ENCODE data around the gene SIM2.
"Not testable (repeated sequence)": the region's sequence is repeated elsewhere in the genome, so short reads cannot be mapped to it uniquely, and the experiment has no call there.

Gene SIM2

GRCh38 chr21:36671836-36672235 is 27.1 kb upstream of the SIM2 start:
- ChIA-PET CTCF (interaction anchor here (0.9 to 1.4 kb wide), 3 partner anchors 13 to 41 kb away, joined by 3 to 5 read pairs (median 4); no protein-coding TSS in a partner anchor), POLR2A (no interaction called here)
- DNase-seq (ENCODE audit: low read depth, low spot score) = no peak
- no peak overlapping the region for H3K4me3 ChIP-seq (ENCODE audit: low read depth, low read length)
- TF ChIP-seq, protein P1, sequence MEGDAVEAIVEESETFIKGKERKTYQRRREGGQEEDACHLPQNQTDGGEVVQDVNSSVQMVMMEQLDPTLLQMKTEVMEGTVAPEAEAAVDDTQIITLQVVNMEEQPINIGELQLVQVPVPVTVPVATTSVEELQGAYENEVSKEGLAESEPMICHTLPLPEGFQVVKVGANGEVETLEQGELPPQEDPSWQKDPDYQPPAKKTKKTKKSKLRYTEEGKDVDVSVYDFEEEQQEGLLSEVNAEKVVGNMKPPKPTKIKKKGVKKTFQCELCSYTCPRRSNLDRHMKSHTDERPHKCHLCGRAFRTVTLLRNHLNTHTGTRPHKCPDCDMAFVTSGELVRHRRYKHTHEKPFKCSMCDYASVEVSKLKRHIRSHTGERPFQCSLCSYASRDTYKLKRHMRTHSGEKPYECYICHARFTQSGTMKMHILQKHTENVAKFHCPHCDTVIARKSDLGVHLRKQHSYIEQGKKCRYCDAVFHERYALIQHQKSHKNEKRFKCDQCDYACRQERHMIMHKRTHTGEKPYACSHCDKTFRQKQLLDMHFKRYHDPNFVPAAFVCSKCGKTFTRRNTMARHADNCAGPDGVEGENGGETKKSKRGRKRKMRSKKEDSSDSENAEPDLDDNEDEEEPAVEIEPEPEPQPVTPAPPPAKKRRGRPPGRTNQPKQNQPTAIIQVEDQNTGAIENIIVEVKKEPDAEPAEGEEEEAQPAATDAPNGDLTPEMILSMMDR (IDR thresholded peaks at IDR 0.05; ENCODE audit: insufficient read depth, low read length, missing control alignments) = no peak

- CTCF ChIA-PET = interaction anchor here (0.9 to 1.4 kb wide), 3 partner anchors 13 to 41 kb away, joined by 3 to 5 read pairs (median 4); no protein-coding TSS in a partner anchor
- H3K4me3 ChIP-seq (ENCODE audit: low read depth, low read length); DNase-seq (ENCODE audit: low read depth, low spot score); POLR2A ChIA-PET: not testable (repeated sequence)
Measured at GRCh38 chr21:36672296-36672695, 26.6 kb upstream of the SIM2 start.

DNA sequence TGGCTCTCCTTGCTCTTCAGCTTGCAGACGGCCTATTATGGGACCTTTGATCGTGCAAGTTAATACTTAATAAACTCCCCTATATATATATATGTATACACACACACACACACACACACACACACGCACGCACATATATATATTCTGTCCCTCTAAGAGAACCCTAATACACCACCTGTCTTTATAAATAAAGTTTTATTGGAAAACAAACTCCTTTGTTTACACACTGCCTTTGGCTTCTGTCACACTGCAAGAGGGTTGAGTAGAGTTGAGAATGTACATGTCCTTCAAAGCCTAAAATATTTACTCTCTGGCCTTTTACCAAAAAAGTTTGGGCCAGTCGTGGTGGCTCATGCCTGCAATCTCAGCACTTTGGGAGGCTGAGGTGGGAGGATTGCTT is 26.2 kb upstream of the SIM2 start:
- no peak overlapping the region for H3K4me3 ChIP-seq (ENCODE audit: low read depth, low read length)
- ChIA-PET POLR2A (no interaction called here), CTCF (interaction anchor here (0.9 kb wide), 1 partner anchor 42 kb away, joined by 5 read pairs; no protein-coding TSS in a partner anchor)
- TF ChIP-seq, protein P1 (IDR thresholded peaks at IDR 0.05; ENCODE audit: insufficient read depth, low read length, missing control alignments) = no peak
- no peak for DNase-seq (ENCODE audit: low read depth, low spot score)

DNA sequence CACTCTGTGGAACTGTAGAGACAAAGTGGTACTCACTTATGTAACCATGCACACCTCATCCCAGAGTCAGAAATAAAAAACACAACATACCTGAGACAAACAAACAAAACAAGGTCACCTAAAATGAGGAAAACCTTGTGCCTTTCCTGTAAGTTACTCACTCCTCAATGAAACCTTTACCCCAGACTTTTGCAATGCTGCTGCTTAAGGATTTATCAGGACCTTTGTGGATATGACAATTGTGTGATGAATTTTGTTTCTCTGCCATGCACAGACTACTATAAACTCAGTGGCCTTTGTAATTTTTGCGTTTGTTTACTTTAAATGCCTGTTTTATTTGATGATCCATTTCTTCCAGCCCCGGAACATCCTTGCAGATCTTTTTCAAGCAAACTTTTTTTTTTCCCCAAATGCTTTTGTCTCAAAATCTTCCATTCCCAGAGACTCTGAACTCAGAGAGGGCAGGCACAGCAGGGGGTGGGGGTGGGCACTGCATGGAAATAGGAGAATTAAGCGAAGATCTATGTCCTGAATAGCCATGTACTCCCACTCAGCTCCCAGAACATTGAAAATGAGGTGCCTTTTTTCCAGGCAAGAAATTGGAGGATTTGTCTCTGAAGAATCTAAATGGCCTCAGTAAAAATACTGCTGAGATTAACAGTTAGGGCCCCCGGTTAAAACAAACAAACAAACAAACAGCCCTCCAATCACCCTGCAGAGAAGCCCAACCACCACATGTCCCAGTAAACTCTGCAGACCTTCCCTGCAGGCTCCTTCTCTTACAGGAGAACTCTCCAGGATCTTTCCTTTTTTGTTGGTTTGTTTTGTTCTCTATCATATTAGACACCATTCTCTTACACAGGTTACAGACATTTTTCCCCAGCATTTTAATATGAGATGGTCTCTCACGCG is 22.6 kb upstream of the SIM2 start:
- no peak overlapping the region for H3K4me3 ChIP-seq (ENCODE audit: low read depth, low read length)
- ChIA-PET CTCF (no interaction called here), POLR2A (no interaction called here)
- DNase-seq (ENCODE audit: low read depth, low spot score) = no peak
- TF ChIP-seq, protein P1 (IDR thresholded peaks at IDR 0.05; ENCODE audit: insufficient read depth, low read length, missing control alignments) = no peak

DNA sequence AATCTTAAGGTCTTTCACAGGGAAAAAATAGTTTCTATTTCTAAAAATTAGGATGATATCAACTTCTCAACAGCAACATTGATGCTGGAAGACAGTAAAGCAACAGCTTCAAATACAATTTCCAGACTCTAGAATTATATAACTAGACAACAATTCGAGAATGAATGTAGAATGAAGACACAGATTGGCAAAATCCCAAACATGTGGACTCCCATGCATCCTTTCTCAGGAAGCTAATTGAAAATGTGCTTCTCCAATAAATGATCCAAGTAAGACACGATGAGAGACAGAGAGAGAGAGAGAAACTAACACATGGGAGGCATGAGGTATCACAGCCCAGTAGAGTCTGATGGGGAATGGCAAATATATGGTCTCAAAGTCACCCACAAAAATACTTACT is 21.5 kb upstream of the SIM2 start:
- POLR2A ChIA-PET = no interaction called here
- TF ChIP-seq, protein P1 (IDR thresholded peaks at IDR 0.05; ENCODE audit: insufficient read depth, low read length, missing control alignments) = no peak

DNA sequence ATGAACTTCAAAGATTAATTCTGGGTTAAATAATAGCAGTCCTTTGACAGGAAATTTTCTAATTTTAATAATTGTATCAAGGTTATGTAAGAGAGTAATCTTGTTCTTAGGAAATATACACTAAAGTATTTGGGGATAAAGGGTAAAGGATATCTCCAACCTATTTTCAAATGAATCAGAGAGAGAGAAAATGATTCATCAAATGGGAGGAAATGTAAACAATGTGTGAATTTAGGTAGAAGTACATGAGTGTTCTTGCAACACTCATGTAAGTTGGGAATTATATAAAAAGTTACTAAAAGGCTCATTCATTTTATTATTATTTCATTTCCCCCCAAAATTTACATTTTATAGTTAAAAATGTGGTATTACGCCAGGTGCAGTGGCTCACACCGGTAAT is 20.4 kb upstream of the SIM2 start:
- TF ChIP-seq, protein P1 (IDR thresholded peaks at IDR 0.05; ENCODE audit: insufficient read depth, low read length, missing control alignments) = no peak
- DNase-seq (ENCODE audit: low read depth, low spot score) = no peak
- no peak overlapping the region for H3K4me3 ChIP-seq (ENCODE audit: low read depth, low read length)
- ChIA-PET CTCF (interaction anchor here (1.1 kb wide), 1 partner anchor 48 kb away, joined by 3 read pairs; no protein-coding TSS in a partner anchor), POLR2A (no interaction called here)

More for the DNA sequence above, 21.5 kb upstream of the SIM2 start:
- no peak for DNase-seq (ENCODE audit: low read depth, low spot score)
- no peak overlapping the region for H3K4me3 ChIP-seq (ENCODE audit: low read depth, low read length)
- CTCF ChIA-PET = no interaction called here
